22Rv1 (cell line): Measurements from ENCODE around the gene BRI3BP.

Source experiments
- CTCF ChIP-seq: fragments of 450-650 bp; IDR thresholded peaks from 2 replicates; pipeline ENCODE4 v1.5.1; 2017; ENCODE audit warnings: mild to moderate bottlenecking
- ZFX ChIP-seq: fragments of 450-650 bp; IDR thresholded peaks from 2 replicates; pipeline ENCODE4 v1.6.1; 2017; ENCODE audit warnings: antibody characterized with exemption, borderline replicate concordance

GRCh38 chr12:124947013-124947412, 46.4 kb upstream of the BRI3BP start:
- TF ChIP-seq CTCF (no peak), ZFX (no peak)
